ENCODE measurements around the gene HTT. TPM values are rescaled to one million over a fixed set of nuclear protein-coding genes. Genes with fewer than 3 reads are reported as not detected.
A peak's percentile ranks its signal among the peaks of the same experiment; 100 is the strongest.

HTT gene
- total RNA-seq, 5 donors from 2014 or later (not counting 1 experiment from before 2014, with no cell fraction given) = 60.3 to 97.1 (median 71.4) TPM

DNA sequence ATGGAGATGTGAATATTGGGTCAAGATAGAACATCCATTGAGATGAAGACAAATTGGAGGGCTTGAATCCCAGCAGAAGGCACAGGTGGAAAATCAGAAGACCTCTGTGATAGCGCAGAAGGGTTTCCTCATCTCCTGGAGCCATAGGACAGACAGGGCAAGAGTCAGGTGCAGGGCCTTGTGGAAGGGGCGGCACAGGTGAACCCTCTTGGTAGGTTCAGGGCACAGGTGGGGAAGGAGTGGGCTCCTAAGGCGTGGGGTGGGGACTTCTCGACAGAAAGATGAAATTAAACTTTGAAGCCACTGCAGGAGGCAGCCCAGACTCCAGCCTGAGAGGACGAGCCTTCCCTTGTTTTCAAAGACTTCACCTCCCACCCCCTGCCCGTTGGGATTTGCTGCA, 209.0 kb downstream of the HTT start:
- ATAC-seq (replicated peaks in 1 of 4) (no peak), DNase-seq (no peak)
- Mint-ChIP-seq H3K4me1 (peaks cover 0 to 6% (median 0%) of the 10 kb centered on the region in 3 donors), H3K36me3 (peaks cover 3% of the 10 kb centered on the region), H3K4me3 (no peak overlapping the region), H3K27me3 (peaks cover 9 to 27% of the 10 kb centered on the region in 2 donors), H3K27ac (no peak overlapping the region), H3K9me3 (peaks cover 4 to 13% (median 5%) of the 10 kb centered on the region in 3 donors)
- POLR2A ChIA-PET = no interaction called here
- Histone ChIP-seq H3K4me3 (ENCODE audit: control insufficient read depth in 1 of 2, extremely low read depth in 1 of 2, low read length in 1 of 2) (no peak overlapping the region), H3K4me1 (ENCODE audit: control insufficient read depth in 1 of 2, extremely low read depth in 1 of 2, insufficient read depth in 2 of 2, low read length in 2 of 2) (peaks cover 0 to 8% of the 10 kb centered on the region in 2 experiments), H3K27me3 (replicated peaks in 1 of 2; ENCODE audit: control insufficient read depth in 2 of 2, extremely low read depth in 1 of 2, insufficient read depth in 2 of 2, low read length in 1 of 2) (peaks cover 0 to 53% of the 10 kb centered on the region in 2 experiments), H3K27ac (ENCODE audit: low read length) (no peak overlapping the region), H3K36me3 (ENCODE audit: control insufficient read depth in 2 of 2, extremely low read depth in 1 of 2, insufficient read depth in 1 of 2, low read length in 1 of 2) (no peaks in the 10 kb centered on the region), H3K9me3 (no peaks in the 10 kb centered on the region)
- CTCF ChIA-PET = no interaction called here
- WGBS (ENCODE audit: insufficient coverage) = no CpG with 5 or more reads among the region's 6 CpGs

- WGBS (ENCODE audit: insufficient coverage) = 88% methylated on average over 3 of the region's 13 CpGs
- H3K9me3 ChIP-seq = no peaks in the 10 kb centered on the region
- ATAC-seq (replicated peaks in 1 of 4) (no peak), DNase-seq (no peak)
- no peaks in the 10 kb centered on the region for H3K36me3 ChIP-seq (ENCODE audit: control insufficient read depth in 2 of 2, extremely low read depth in 1 of 2, insufficient read depth in 1 of 2, low read length in 1 of 2)
- no peak overlapping the region for H3K27ac ChIP-seq (ENCODE audit: low read length)
- Mint-ChIP-seq H3K4me3 (no peak overlapping the region), H3K9me3 (peaks cover 4 to 10% (median 5%) of the 10 kb centered on the region in 3 donors), H3K27ac (no peak overlapping the region), H3K4me1 (peaks cover 0 to 6% (median 0%) of the 10 kb centered on the region in 3 donors), H3K27me3 (peaks cover 11 to 28% of the 10 kb centered on the region in 2 donors), H3K36me3 (peaks cover 2% of the 10 kb centered on the region)
- no peak overlapping the region for H3K4me3 ChIP-seq (ENCODE audit: control insufficient read depth in 1 of 2, extremely low read depth in 1 of 2, low read length in 1 of 2)
- CTCF ChIA-PET = interaction anchor here in 1 of 2 donors (0.7 kb wide), 1 partner anchor 88 kb away, joined by 3 read pairs; no protein-coding TSS in a partner anchor
- POLR2A ChIA-PET = interaction anchor here in 1 of 2 donors (0.6 kb wide), 1 partner anchor 240 kb away, joined by 5 read pairs; no protein-coding TSS in a partner anchor
- peaks cover 0 to 8% of the 10 kb centered on the region in 2 experiments for H3K4me1 ChIP-seq (ENCODE audit: control insufficient read depth in 1 of 2, extremely low read depth in 1 of 2, insufficient read depth in 2 of 2, low read length in 2 of 2)
- peaks cover 0 to 57% of the 10 kb centered on the region in 2 experiments for H3K27me3 ChIP-seq (replicated peaks in 1 of 2; ENCODE audit: control insufficient read depth in 2 of 2, extremely low read depth in 1 of 2, insufficient read depth in 2 of 2, low read length in 1 of 2)
Measured at GRCh38 chr4:3283916-3284315, 209.4 kb downstream of the HTT start.

GRCh38 chr4:3284734-3285557, 210.5 kb downstream of the HTT start:
- CTCF ChIA-PET = interaction anchor here in 1 of 2 donors (0.7 kb wide), 1 partner anchor 1146 kb away, joined by 4 read pairs; no protein-coding TSS in a partner anchor
- no peak for ATAC-seq (replicated peaks in 1 of 4)
- Mint-ChIP-seq H3K27me3 (peaks cover 13 to 30% of the 10 kb centered on the region in 2 donors), H3K27ac (no peak overlapping the region), H3K4me3 (no peak overlapping the region), H3K36me3 (no peaks in the 10 kb centered on the region), H3K4me1 (peaks cover 0 to 6% (median 3%) of the 10 kb centered on the region in 3 donors), H3K9me3 (peaks cover 4 to 7% (median 5%) of the 10 kb centered on the region in 3 donors)
- WGBS (ENCODE audit: insufficient coverage) = 87% methylated on average over 17 of the region's 24 CpGs
- Histone ChIP-seq H3K27ac (ENCODE audit: low read length) (no peak overlapping the region), H3K9me3 (no peaks in the 10 kb centered on the region), H3K4me1 (ENCODE audit: control insufficient read depth in 1 of 2, extremely low read depth in 1 of 2, insufficient read depth in 2 of 2, low read length in 2 of 2) (peaks cover 0 to 8% of the 10 kb centered on the region in 2 experiments), H3K27me3 (replicated peaks in 1 of 2; ENCODE audit: control insufficient read depth in 2 of 2, extremely low read depth in 1 of 2, insufficient read depth in 2 of 2, low read length in 1 of 2) (peaks cover 0 to 60% of the 10 kb centered on the region in 2 experiments), H3K4me3 (ENCODE audit: control insufficient read depth in 1 of 2, extremely low read depth in 1 of 2, low read length in 1 of 2) (no peak overlapping the region), H3K36me3 (ENCODE audit: control insufficient read depth in 2 of 2, extremely low read depth in 1 of 2, insufficient read depth in 1 of 2, low read length in 1 of 2) (no peaks in the 10 kb centered on the region)
- peak in 1 of 35 experiments; percentile 10 for DNase-seq
- POLR2A ChIA-PET = interaction anchor here in 1 of 2 donors (0.6 kb wide), 1 partner anchor 241 kb away, joined by 5 read pairs; no protein-coding TSS in a partner anchor

- ChIA-PET CTCF (no interaction called here), POLR2A (no interaction called here)
- Mint-ChIP-seq H3K4me3 (no peak overlapping the region), H3K9me3 (peaks cover 4 to 7% (median 5%) of the 10 kb centered on the region in 3 donors), H3K4me1 (peaks cover 0 to 8% (median 6%) of the 10 kb centered on the region in 3 donors), H3K36me3 (no peaks in the 10 kb centered on the region), H3K27me3 (peaks cover 18 to 29% of the 10 kb centered on the region in 2 donors), H3K27ac (no peak overlapping the region)
- WGBS (ENCODE audit: insufficient coverage) = 33% methylated on average over 21 of the region's 38 CpGs
- H3K36me3 ChIP-seq (ENCODE audit: control insufficient read depth in 2 of 2, extremely low read depth in 1 of 2, insufficient read depth in 1 of 2, low read length in 1 of 2) = no peaks in the 10 kb centered on the region
- peaks cover 0 to 8% of the 10 kb centered on the region in 2 experiments for H3K4me1 ChIP-seq (ENCODE audit: control insufficient read depth in 1 of 2, extremely low read depth in 1 of 2, insufficient read depth in 2 of 2, low read length in 2 of 2)
- ATAC-seq (replicated peaks in 1 of 4) = peak in 1 of 4 experiments; percentile 22
- no peaks in the 10 kb centered on the region for H3K9me3 ChIP-seq
- no peak overlapping the region for H3K4me3 ChIP-seq (ENCODE audit: control insufficient read depth in 1 of 2, extremely low read depth in 1 of 2, low read length in 1 of 2)
- no peak overlapping the region for H3K27ac ChIP-seq (ENCODE audit: low read length)
- peaks cover 0 to 60% of the 10 kb centered on the region in 2 experiments for H3K27me3 ChIP-seq (replicated peaks in 1 of 2; ENCODE audit: control insufficient read depth in 2 of 2, extremely low read depth in 1 of 2, insufficient read depth in 2 of 2, low read length in 1 of 2)
- DNase-seq = peak in 2 of 35 experiments; percentile 23 to 50
Measured at GRCh38 chr4:3285558-3286334, 211.3 kb downstream of the HTT start.

DNA sequence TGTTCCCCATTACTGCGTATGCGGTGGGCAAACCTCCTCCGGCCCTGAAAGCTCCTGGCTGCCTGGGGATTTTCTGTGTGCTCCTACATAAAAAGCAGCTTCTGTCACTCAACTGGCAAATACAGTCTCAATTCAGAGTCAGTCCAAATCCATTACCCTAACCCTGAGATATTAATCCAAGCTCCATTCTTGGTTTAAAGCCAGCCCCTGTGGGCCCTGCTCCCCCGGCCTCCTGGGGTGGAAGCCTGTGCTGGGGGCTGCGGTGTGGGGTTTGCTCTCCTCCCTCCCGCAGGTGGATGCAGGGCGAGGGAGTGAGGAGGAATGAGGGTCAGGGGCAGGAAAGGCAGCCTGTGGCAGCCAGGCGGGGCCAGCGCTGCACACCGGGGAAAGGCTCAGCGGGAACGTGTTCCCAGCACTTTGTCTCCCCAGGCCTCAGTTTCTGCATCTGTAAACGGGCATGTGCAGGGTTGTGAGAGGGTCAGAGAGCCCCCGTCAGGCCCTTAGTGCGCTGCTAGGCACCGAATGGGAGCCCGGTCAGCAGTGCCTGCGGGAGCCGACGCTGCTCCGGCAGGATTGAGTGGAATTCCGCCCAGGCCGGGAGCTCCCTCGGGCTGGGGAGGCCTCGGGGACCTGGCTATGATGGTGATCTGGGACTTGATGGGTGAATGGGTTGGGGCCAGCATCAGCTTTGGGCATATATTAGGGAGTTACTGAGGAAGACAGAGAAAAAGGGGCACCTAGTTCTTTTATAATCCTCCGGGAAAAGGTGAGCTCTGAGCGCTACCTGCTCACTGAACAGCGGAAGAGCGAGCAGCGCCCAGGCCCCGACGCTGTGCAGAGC, 212.1 kb downstream of the HTT start:
- CTCF ChIA-PET = no interaction called here
- DNase-seq (peak in 1 of 35 experiments; percentile 13), ATAC-seq (replicated peaks in 1 of 4) (no peak)

More for the DNA sequence above, 212.1 kb downstream of the HTT start:
- H3K36me3 ChIP-seq (ENCODE audit: control insufficient read depth in 2 of 2, extremely low read depth in 1 of 2, insufficient read depth in 1 of 2, low read length in 1 of 2) = no peaks in the 10 kb centered on the region
- peaks cover 3 to 9% (median 8%) of the 10 kb centered on the region in 3 donors for H3K4me1 Mint-ChIP-seq
- no peak overlapping the region for H3K27ac Mint-ChIP-seq
- 81% methylated on average over 29 of the region's 32 CpGs for WGBS (ENCODE audit: insufficient coverage)
- H3K4me3 Mint-ChIP-seq = no peak overlapping the region
- H3K27me3 ChIP-seq (replicated peaks in 1 of 2; ENCODE audit: control insufficient read depth in 2 of 2, extremely low read depth in 1 of 2, insufficient read depth in 2 of 2, low read length in 1 of 2) = peaks cover 0 to 64% of the 10 kb centered on the region in 2 experiments
- H3K27ac ChIP-seq (ENCODE audit: low read length) = no peak overlapping the region
- H3K4me1 ChIP-seq (ENCODE audit: control insufficient read depth in 1 of 2, extremely low read depth in 1 of 2, insufficient read depth in 2 of 2, low read length in 2 of 2) = peaks cover 0 to 14% of the 10 kb centered on the region in 2 experiments
- no peak overlapping the region for H3K4me3 ChIP-seq (ENCODE audit: control insufficient read depth in 1 of 2, extremely low read depth in 1 of 2, low read length in 1 of 2)
- H3K9me3 Mint-ChIP-seq = peaks cover 4 to 5% (median 5%) of the 10 kb centered on the region in 3 donors
- H3K36me3 Mint-ChIP-seq = no peaks in the 10 kb centered on the region
- H3K9me3 ChIP-seq = no peaks in the 10 kb centered on the region
- peaks cover 18 to 30% of the 10 kb centered on the region in 2 donors for H3K27me3 Mint-ChIP-seq
- POLR2A ChIA-PET = no interaction called here
